NCI-H2171 (cell line): Measurements from ENCODE around the gene SRSF4.

Experiments
- DNase-seq: peaks from one replicate; lab custom pipeline; 2025; lab: John Stamatoyannopoulos, UW

The SRSF4 gene

GRCh38 chr1:29200906-29201594 lies 19.4 kb upstream of the SRSF4 start:
- DNase-seq = no peak

- DNase-seq = no peak
Observed at GRCh38 chr1:29197993-29198392, 16.3 kb upstream of the SRSF4 start.

GRCh38 chr1:29197590-29197924 lies 15.9 kb upstream of the SRSF4 start:
- DNase-seq = peak; percentile 2

- DNase-seq = no peak
Observed at GRCh38 chr1:29196863-29197589, 15.3 kb upstream of the SRSF4 start.

GRCh38 chr1:29195881-29196291 lies 14.2 kb upstream of the SRSF4 start:
- no peak for DNase-seq

- no peak for DNase-seq
Observed at GRCh38 chr1:29193879-29194455, 12.3 kb upstream of the SRSF4 start.

- no peak for DNase-seq
Observed at GRCh38 chr1:29190718-29191117, 9.0 kb upstream of the SRSF4 start.

GRCh38 chr1:29186707-29187106 lies 5.0 kb upstream of the SRSF4 start:
- no peak for DNase-seq

- DNase-seq = no peak
Observed at GRCh38 chr1:29186252-29186651, 4.6 kb upstream of the SRSF4 start.

- DNase-seq = no peak
Observed at GRCh38 chr1:29183287-29183686, 1.6 kb upstream of the SRSF4 start.

- no peak for DNase-seq
Observed at GRCh38 chr1:29180497-29181412, 945 bp downstream of the SRSF4 start.

- no peak for DNase-seq
Observed at GRCh38 chr1:29179641-29180184, 2.0 kb downstream of the SRSF4 start.

GRCh38 chr1:29177022-29177705 lies 4.5 kb downstream of the SRSF4 start:
- no peak for DNase-seq

GRCh38 chr1:29176576-29176975 lies 5.1 kb downstream of the SRSF4 start:
- DNase-seq = no peak

- no peak for DNase-seq
Observed at GRCh38 chr1:29172415-29172939, 9.2 kb downstream of the SRSF4 start.

GRCh38 chr1:29171521-29171920 lies 10.2 kb downstream of the SRSF4 start:
- DNase-seq = no peak

GRCh38 chr1:29171089-29171488 lies 10.6 kb downstream of the SRSF4 start:
- DNase-seq = peak; percentile 92

GRCh38 chr1:29169976-29170375 lies 11.7 kb downstream of the SRSF4 start:
- no peak for DNase-seq

GRCh38 chr1:29167904-29168303 lies 13.8 kb downstream of the SRSF4 start:
- DNase-seq = no peak

- no peak for DNase-seq
Observed at GRCh38 chr1:29166291-29166878, 15.3 kb downstream of the SRSF4 start.

- DNase-seq = no peak
Observed at GRCh38 chr1:29164588-29164987, 17.1 kb downstream of the SRSF4 start.
